ENCODE results near the gene SHISA6. TPM values are rescaled to one million over a fixed set of nuclear protein-coding genes. Genes with fewer than 3 reads are reported as not detected.

SHISA6 gene
- total RNA-seq, 1 experiment from 2014 or later, result 21.1 TPM

DNA sequence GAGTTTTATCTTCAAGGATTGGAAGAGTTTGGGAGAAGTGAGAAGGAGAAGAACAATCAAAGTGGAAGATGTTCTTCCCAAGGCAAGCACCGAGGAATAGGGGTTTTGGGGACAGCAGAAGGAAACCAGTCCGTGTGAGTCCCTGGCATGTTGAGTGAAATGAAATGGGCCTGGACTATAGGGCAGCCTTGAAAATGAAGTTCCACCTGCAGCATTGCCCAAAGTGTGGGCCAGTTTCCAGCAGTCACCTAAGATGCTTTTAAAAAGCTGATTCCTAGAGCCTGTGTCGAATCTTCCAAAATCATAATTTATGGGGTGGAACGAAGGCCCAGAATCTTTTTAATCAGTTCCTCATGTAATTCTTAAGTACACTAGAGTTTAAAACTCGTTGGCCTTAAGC lies 297.4 kb downstream of the SHISA6 start:
- ChIA-PET POLR2A (no interaction called here), CTCF (no interaction called here)
- Mint-ChIP-seq H3K27me3 (ENCODE audit: insufficient read depth, unreplicated experiment) (no peaks in the 10 kb centered on the region), H3K4me3 (ENCODE audit: unreplicated experiment) (no peak overlapping the region), H3K9me3 (ENCODE audit: unreplicated experiment) (no peaks in the 10 kb centered on the region), H3K27ac (ENCODE audit: unreplicated experiment) (no peak overlapping the region), H3K36me3 (ENCODE audit: insufficient read depth, unreplicated experiment) (no peaks in the 10 kb centered on the region), H3K4me1 (ENCODE audit: low read depth, unreplicated experiment) (no peaks in the 10 kb centered on the region)
- H3K4me3 ChIP-seq (ENCODE audit: low read depth, low read length), result no peak overlapping the region
- DNase-seq, result no peak
- H3K36me3 ChIP-seq (ENCODE audit: control insufficient read depth, insufficient read depth, low read length), result no peaks in the 10 kb centered on the region
- TF ChIP-seq, protein P1, sequence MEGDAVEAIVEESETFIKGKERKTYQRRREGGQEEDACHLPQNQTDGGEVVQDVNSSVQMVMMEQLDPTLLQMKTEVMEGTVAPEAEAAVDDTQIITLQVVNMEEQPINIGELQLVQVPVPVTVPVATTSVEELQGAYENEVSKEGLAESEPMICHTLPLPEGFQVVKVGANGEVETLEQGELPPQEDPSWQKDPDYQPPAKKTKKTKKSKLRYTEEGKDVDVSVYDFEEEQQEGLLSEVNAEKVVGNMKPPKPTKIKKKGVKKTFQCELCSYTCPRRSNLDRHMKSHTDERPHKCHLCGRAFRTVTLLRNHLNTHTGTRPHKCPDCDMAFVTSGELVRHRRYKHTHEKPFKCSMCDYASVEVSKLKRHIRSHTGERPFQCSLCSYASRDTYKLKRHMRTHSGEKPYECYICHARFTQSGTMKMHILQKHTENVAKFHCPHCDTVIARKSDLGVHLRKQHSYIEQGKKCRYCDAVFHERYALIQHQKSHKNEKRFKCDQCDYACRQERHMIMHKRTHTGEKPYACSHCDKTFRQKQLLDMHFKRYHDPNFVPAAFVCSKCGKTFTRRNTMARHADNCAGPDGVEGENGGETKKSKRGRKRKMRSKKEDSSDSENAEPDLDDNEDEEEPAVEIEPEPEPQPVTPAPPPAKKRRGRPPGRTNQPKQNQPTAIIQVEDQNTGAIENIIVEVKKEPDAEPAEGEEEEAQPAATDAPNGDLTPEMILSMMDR (IDR thresholded peaks at IDR 0.05; ENCODE audit: insufficient read depth in 1 of 2, low read depth in 1 of 2, low read length in 1 of 2, severe bottlenecking in 1 of 2, unreplicated experiment in 1 of 2), result no peak
- no TSS peak for BruUV-seq (replicated peaks)
- no peaks in the 10 kb centered on the region for H3K9me3 ChIP-seq
- H3K4me1 ChIP-seq, result no peaks in the 10 kb centered on the region
- H3K27me3 ChIP-seq (replicated peaks; ENCODE audit: control insufficient read depth, insufficient read depth, low read length), result no peaks in the 10 kb centered on the region
- intact Hi-C loops (cut with micrococcal nuclease; ENCODE audit: unreplicated experiment), result no loop called here

DNA sequence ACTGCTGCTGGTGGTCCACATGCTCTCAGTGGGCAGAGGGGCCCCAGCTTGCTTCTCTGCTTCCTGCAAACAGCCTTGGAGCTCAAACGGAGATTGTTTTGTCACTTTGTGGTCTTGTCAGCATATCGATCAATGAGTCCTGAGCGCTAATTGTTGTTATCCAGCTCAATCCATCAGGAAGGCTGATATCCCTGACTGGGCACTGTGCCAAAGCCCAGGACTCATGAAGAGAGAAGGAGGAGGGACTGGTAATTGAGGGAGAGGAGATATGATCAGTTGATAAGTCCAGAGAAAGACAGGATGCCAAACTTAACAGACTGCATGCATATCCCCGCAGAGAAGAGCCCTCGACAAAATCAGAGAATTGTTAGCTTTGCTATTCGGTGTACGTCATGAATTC lies 298.6 kb downstream of the SHISA6 start:
- CTCF ChIA-PET, result no interaction called here
- Histone ChIP-seq H3K4me1 (no peaks in the 10 kb centered on the region), H3K36me3 (ENCODE audit: control insufficient read depth, insufficient read depth, low read length) (no peaks in the 10 kb centered on the region), H3K27me3 (replicated peaks; ENCODE audit: control insufficient read depth, insufficient read depth, low read length) (no peaks in the 10 kb centered on the region), H3K4me3 (ENCODE audit: low read depth, low read length) (no peak overlapping the region), H3K9me3 (no peaks in the 10 kb centered on the region)
- POLR2A ChIA-PET, result no interaction called here
- Mint-ChIP-seq H3K4me3 (ENCODE audit: unreplicated experiment) (no peak overlapping the region), H3K27me3 (ENCODE audit: insufficient read depth, unreplicated experiment) (no peaks in the 10 kb centered on the region), H3K4me1 (ENCODE audit: low read depth, unreplicated experiment) (no peaks in the 10 kb centered on the region), H3K27ac (ENCODE audit: unreplicated experiment) (no peak overlapping the region), H3K9me3 (ENCODE audit: unreplicated experiment) (no peaks in the 10 kb centered on the region), H3K36me3 (ENCODE audit: insufficient read depth, unreplicated experiment) (no peaks in the 10 kb centered on the region)
- intact Hi-C loops (cut with micrococcal nuclease; ENCODE audit: unreplicated experiment), result no loop called here
- BruUV-seq (replicated peaks), result no TSS peak
- TF ChIP-seq, protein P1 (IDR thresholded peaks at IDR 0.05; ENCODE audit: insufficient read depth in 1 of 2, low read depth in 1 of 2, low read length in 1 of 2, severe bottlenecking in 1 of 2, unreplicated experiment in 1 of 2), result no peak
- no peak for DNase-seq

DNA sequence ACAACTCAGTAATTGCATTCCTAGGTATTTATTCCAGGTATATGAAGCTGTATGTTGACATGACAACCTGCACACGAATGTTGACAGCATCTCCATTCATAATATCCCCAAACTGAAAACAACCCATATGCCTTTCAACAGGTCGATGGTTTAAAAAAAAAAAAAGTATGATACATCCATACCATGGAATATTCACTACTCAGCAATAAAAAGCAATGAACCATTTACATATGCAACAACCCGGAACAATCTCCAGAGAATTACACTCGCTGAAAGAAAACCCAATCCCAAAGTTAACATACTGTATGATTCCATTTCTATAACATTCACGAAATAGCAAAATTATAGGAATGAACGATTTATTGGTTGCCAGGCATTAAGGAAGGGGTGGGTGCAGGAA lies 304.0 kb downstream of the SHISA6 start:
- H3K9me3 Mint-ChIP-seq (ENCODE audit: unreplicated experiment), result no peaks in the 10 kb centered on the region
- H3K27ac Mint-ChIP-seq (ENCODE audit: unreplicated experiment), result no peak overlapping the region
- no peaks in the 10 kb centered on the region for H3K36me3 Mint-ChIP-seq (ENCODE audit: insufficient read depth, unreplicated experiment)
- no peak overlapping the region for H3K4me3 ChIP-seq (ENCODE audit: low read depth, low read length)
- CTCF ChIA-PET, result no interaction called here
- H3K9me3 ChIP-seq, result no peaks in the 10 kb centered on the region
- H3K4me3 Mint-ChIP-seq (ENCODE audit: unreplicated experiment), result no peak overlapping the region
- no peaks in the 10 kb centered on the region for H3K4me1 Mint-ChIP-seq (ENCODE audit: low read depth, unreplicated experiment)
- no peaks in the 10 kb centered on the region for H3K27me3 Mint-ChIP-seq (ENCODE audit: insufficient read depth, unreplicated experiment)
- no peaks in the 10 kb centered on the region for H3K36me3 ChIP-seq (ENCODE audit: control insufficient read depth, insufficient read depth, low read length)
- POLR2A ChIA-PET, result no interaction called here
- H3K4me1 ChIP-seq, result no peaks in the 10 kb centered on the region
- intact Hi-C loops (cut with micrococcal nuclease; ENCODE audit: unreplicated experiment), result no loop called here
- TF ChIP-seq, protein P1 (IDR thresholded peaks at IDR 0.05; ENCODE audit: insufficient read depth in 1 of 2, low read depth in 1 of 2, low read length in 1 of 2, severe bottlenecking in 1 of 2, unreplicated experiment in 1 of 2), result no peak
- no peaks in the 10 kb centered on the region for H3K27me3 ChIP-seq (replicated peaks; ENCODE audit: control insufficient read depth, insufficient read depth, low read length)
- DNase-seq, result no peak
- BruUV-seq (replicated peaks), result no TSS peak
